ENCODE measurements around the gene NOG.

Gene NOG

DNA sequence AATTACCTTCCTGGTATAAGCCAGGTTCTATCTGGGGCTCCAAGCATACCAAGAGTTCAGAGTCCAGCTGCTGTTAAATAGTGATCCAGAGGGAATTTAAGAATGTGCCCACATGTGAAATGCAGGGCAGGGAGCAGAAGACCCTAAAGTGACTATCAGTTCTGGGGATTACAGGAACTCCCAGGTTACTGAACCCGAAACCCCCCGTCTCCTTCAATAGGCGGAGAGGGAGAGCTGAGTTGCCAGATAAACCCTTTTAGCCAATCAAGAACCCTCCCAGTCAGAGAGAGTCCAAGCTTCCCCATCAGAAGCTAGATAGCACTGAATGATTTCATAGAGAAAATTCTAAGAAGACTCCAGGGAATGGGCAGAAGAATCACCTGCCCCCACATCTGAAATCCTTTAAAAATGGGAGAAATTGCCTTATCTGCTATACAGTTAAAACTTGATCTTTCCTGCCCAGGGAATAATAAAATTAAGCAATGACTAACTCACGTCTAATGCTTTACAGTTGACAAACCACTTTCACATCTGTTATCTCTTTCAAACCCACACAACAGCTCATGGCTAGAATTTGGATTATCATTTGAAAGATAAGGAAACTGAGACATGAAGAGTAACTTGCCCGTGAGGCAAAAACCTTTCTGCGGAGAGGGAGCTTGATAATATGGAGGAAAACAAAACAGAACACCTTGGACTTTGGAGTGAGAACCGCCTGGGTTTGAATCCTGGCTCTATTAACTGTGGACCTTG is 10.2 kb downstream of the NOG start:
- no peak for TF ChIP-seq CTCF (IDR thresholded peaks at IDR 0.05)
- TF ChIP-seq ZFX (IDR thresholded peaks at IDR 0.05; ENCODE audit: borderline replicate concordance): no peak
- H3K27ac ChIP-seq: no peak overlapping the region

- no peak overlapping the region for H3K27ac ChIP-seq
- TF ChIP-seq CTCF (IDR thresholded peaks at IDR 0.05) (no peak), ZFX (IDR thresholded peaks at IDR 0.05; ENCODE audit: borderline replicate concordance) (no peak)
Observed at GRCh38 chr17:56604691-56605290, 11.3 kb downstream of the NOG start.

DNA sequence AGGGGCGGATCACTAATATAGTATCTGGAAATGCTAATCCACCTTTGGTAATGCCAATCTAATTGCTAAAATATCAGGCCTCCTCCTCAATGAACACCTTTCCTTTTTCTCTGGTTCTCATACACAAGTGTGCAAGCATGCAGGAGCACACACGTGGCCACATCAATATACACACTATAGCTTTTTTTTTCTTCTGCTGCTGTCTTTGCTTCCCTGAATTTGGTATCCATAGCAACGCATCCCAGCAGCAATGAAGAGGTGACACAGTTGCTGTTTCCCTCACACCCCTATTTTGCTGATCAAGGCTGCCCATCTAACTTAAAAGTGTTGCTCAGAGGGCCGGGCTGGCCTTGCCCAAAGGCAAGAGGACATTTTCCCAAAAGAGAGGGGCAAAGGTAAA is 15.4 kb downstream of the NOG start:
- TF ChIP-seq CTCF (IDR thresholded peaks at IDR 0.05) (no peak), ZFX (IDR thresholded peaks at IDR 0.05; ENCODE audit: borderline replicate concordance) (no peak)
- H3K27ac ChIP-seq: no peak overlapping the region

DNA sequence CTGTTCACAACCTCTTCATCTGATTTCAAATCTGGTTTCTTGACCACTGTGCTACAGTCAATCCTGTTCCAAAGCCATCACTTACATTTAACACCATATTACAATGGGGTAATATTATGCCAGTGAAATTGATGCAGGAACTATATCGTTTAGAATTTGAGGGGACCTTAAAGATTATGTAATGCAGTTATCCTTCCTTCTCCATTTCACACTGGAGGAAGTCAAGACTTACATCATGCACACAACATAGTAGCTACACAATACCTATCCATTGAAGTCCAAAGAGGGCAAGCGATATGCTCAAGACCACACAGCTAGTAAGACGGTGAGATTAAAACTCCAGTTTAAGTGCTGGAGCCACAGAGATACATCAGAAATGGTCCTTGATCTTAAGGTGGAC is 16.8 kb downstream of the NOG start:
- H3K27ac ChIP-seq: no peak overlapping the region
- no peak for TF ChIP-seq CTCF (IDR thresholded peaks at IDR 0.05)
- no peak for TF ChIP-seq ZFX (IDR thresholded peaks at IDR 0.05; ENCODE audit: borderline replicate concordance)

- no peak for TF ChIP-seq ZFX (IDR thresholded peaks at IDR 0.05; ENCODE audit: borderline replicate concordance)
- no peak for TF ChIP-seq CTCF (IDR thresholded peaks at IDR 0.05)
- H3K27ac ChIP-seq: no peak overlapping the region
Observed at GRCh38 chr17:56613131-56613530, 19.6 kb downstream of the NOG start.

- H3K27ac ChIP-seq: no peak overlapping the region
- TF ChIP-seq ZFX (IDR thresholded peaks at IDR 0.05; ENCODE audit: borderline replicate concordance): no peak
- TF ChIP-seq CTCF (IDR thresholded peaks at IDR 0.05): no peak
Observed at GRCh38 chr17:56614522-56614921, 21.0 kb downstream of the NOG start.

- no peak overlapping the region for H3K27ac ChIP-seq
- TF ChIP-seq ZFX (IDR thresholded peaks at IDR 0.05; ENCODE audit: borderline replicate concordance) (no peak), CTCF (IDR thresholded peaks at IDR 0.05) (no peak)
Observed at GRCh38 chr17:56616239-56616638, 22.7 kb downstream of the NOG start.

All from 22Rv1 (cell line).